Activated CD4-positive, alpha-beta T cell treated with anti-CD3 and anti-CD28 coated beads, Interleukin-2, Interleukin-4, amounts not matched to agents 100 ng/mL and 50 ng/mL, durations not matched to agents 16 hours and 8 hours (primary cell): ENCODE data around the gene SPPL3.

Experiments
- DNase-seq: peaks from one replicate; pipeline ENCODE4 v3.0.0-alpha.2; 2020; ENCODE audit warnings: low spot score

The SPPL3 gene

DNA sequence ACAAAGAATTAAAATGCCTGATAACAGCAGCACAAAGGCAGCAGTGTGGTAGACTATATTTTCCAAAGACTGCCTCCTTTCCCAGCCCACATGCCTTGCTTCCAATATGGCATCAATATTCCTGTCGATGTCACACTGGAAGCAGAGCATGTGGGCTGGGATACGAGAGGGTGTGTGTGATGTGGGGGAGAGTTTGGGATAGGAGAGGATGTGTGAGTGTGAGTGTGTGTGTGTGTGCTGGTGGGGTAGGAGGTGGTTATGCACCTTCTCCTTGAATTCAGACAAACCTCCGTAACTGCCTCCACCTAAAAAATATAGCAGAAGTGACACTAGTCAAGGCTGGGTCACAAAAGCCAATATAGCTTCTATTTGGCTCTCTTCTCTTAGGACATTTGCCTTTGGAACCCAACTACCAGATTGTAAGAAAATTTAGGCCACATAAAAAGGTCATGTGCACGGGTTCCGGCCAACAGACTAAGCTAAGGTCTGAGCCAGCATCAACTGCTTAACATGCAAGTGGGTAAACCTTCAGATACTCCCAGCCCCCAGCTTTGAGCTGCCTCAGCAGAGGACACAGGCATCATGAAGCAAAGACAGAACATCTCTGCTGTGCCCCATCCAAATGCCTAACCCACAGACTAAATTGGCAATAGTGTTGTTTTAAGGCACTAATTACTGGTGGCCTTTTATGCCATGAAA, 29.5 kb downstream of the SPPL3 start:
- no peak for DNase-seq

DNA sequence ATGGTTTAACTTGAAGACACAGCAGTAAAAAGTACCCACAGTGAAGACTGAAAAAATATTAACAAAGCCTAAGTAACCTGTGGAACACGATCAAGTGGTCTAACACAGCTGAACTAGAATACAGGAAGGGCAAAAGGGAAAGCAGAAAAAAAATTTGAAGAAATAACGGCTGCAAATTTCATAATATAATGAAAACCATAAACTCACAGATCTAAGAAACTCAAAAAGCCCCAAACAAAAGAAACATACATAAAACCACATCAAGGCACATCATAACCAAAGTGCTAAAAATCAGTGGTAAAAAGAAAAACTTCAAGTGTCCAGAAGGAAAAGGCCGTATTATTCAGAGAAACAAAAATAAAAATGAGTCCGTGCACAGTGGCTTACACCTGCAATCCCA, 30.9 kb downstream of the SPPL3 start:
- no peak for DNase-seq

DNA sequence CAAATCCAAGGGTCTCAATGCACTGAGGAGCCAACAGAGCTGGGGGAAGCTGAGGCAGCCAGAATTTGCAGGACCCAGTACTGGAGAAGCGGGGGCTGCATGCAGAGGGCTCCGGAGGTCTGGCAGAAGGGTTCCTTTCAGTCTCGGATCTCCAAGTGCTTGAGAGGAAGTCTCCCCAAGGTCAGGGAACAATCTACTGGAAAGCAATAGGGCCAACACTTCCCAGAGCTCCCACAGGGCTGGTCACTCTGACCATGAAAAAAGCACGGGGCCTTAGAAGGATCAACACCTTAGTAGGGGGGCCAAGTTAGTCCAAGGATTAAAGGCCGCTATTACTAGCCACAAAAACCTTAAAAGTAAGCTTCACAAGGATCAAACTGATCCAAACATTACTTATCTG, 31.7 kb downstream of the SPPL3 start:
- no peak for DNase-seq

DNA sequence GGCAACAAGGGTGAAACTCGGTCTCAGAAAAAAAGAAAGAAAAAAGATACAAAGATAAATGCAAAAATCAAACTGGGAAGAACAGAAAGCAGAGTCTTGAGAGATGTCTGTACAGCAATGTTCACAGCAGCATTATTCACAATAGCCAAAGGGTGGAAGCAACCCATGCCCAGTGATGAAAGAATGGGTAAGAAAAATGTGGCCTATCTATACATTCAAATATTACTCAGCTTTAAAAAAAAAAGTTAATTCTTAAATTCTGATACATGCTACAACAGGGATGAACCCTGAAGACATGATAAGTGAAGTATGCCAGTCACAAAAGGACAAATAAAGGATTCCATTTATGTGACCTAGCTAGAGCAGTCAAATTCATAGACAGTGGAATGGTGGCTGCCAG, 33.7 kb downstream of the SPPL3 start:
- no peak for DNase-seq

DNA sequence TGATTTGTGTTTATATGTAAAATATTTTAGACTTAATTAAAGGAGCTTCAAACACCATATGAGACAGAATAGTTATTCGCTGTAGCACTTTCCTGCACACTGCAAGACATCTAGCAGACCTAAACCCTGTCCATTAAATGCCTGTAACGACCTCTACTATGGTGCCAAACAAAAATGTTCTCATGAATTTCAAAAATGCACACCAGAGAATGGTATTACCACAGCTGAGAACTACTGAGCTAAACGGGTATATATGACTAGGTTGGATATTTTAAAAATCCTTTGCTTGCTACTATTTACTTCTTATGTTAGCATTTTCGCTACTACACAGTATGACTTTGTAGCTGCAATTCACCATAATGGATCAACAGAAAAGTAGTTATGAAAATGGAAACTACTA, 34.8 kb downstream of the SPPL3 start:
- no peak for DNase-seq

DNA sequence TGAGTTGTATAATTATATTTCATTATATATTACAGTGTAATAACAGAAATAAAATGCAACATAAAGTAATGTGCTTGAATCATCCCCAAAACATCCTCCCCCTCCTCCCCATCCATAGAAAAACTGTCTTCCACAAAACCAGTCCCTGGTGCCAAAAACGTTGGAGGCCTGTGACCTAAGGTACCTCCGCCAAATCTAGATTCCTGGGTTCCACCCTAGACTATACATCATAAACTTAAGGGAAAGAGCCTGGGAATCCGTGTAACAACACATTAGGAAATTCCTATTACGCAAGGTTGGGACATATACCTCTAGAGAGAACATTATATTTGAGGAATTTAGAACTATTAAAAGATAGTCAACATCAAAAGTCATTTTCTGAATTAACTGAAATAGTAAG, 38.0 kb downstream of the SPPL3 start:
- DNase-seq: no peak

DNA sequence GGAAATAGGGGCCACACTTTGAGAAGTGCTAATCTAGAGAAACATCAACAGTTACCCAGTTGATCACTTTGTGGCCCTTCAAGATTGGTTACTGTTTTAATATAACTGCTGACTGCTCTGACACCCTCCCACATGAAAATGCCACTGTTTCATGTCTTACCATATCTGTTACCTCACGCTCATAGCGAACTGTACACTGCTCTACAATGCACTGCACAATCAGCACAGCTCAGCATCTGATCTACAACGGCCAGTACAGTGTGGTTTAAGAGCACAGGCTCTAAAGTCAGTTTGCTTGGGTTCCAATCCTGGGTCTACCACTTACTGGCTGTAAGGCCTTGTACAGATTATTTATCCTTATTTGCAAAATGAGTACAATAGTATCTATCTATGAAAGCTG, 39.1 kb downstream of the SPPL3 start:
- no peak for DNase-seq

DNA sequence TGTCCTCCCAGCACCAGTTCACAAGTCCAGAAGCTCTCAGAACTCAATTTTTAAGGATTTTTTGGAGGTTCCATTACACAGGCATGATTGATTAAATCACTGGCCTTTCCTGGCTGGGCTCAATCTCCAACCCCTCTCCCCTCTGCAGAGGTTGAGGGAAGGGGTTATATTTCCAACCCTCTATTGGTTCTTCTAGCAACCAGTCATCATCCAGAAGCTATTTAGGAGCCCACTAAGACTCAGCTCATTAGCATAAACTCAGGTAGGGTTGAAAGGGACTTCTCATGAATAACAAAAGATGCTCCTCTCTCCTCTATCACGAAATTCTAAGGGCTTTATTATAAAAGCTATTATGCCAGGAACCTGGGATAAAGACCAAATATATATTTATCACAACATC, 41.5 kb downstream of the SPPL3 start:
- DNase-seq: no peak

DNA sequence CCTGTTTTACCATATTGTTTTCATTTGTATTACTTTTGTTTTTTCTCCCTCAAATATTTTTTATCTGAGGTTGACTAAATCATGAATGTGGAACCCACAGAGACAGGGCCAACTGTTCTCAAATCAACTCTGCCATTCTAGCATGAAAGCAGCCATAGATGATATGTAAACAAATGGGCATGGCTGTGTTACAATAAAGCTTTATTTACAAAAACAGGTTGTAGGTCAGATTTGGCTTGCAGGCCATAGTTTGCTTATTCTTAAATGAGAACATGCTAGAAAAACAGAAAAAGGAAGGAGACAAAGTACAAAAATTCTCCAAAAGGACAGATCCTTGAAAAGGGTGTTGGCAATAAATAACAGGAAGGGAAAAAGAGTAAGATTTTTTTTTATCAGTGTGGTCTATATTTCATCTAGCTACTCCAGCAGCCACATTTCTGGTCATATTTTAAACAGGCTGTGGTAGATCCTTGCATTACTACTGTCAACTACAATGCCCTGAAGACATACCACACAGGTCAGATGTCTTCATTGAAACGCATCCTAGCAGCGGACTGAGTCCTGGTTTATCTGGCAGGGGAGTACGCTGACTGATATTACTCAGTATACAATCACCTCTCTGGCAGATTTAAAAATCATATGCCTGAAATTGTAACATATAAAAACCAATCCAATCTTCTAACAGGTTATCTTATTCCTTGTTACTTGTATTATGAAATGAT, 42.9 kb downstream of the SPPL3 start:
- no peak for DNase-seq

DNA sequence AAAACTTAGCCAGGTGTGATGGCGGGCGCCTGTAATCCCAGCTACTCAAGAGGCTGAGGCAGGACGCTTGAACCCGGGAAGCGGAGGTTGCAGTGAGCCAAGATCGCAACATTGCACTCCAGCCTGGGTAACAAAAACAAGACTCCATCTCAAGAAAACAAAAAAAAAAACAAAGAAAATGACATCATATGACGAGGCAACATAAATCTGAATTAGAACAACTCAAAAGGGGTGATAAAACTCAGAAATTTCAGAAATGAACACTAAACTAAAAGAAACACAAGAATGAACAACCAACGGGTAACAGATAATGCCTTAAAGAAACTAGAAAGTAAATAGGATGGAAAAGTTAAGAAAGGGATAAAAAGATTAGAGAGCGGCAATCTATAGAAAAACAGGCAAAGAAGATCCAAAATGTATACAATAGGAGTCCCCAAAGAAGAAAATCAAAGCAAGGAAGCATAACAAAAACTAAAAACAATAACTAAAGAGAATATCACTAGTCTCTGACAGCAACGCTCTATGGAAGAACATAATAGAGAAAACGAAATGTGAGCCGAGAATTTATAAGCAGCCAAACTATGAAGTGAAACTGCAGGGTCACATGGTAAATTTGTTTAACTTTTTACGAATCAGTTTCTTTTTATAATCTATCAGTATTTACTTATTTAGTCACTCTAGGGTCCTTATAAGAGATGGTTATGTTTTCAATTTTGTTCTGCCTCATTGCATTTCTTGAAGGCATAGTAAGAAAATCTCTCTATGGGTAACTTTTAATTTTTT, 45.7 kb downstream of the SPPL3 start:
- no peak for DNase-seq

DNA sequence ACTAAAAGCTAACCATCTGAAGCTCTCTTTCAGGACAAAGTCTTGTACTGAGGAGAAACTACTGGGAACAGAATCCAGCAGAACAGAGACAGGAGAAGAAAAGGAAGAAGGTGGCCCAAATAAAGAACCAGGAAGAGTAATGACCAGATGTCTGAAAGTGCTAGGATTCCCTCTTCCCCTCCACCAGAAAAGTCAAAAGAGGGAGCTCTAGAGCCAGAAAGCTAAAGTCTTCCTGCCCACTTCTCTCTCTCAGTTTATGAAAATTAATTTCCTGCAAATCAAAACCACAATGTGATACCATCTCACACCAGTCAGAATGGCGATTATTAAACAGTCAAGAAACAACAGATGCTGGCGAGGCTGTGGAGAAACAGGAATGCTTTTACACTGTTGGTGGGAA, 47.2 kb downstream of the SPPL3 start:
- no peak for DNase-seq

DNA sequence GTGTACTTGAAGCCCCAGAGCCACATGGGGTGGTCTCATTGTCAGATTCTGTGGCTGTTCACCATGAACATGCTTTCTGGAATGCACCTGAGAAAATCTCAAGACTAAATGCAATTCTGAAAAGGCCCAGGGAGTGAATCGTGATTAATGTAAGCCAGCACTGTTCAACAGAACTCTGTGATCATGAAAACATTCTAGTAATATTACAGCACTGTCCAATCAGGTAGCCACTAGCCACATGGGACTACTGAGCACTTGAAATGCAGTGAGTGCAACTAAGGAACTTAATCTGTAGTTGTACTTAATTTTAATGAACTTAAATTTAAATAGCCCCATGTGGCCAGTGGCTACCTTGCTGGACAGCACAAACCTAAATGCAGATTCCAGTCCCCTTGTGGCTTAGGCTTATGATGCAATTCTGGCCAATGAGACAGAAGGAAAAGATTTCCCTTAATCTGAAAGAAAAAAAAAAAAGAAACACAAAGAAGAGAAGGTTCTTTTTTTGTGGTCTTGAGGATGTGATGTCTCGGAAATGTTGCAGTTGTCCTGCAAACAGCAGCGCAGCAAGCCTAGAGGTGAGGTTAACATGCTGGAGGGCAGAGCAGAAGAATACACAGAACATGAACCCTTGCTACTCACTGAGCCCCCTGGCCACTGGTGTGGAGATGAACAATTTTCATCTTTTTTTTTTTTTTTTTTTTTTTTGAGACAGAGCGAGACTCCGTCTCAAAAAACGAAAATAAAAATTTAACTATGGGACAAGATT, 48.2 kb downstream of the SPPL3 start:
- DNase-seq: no peak

DNA sequence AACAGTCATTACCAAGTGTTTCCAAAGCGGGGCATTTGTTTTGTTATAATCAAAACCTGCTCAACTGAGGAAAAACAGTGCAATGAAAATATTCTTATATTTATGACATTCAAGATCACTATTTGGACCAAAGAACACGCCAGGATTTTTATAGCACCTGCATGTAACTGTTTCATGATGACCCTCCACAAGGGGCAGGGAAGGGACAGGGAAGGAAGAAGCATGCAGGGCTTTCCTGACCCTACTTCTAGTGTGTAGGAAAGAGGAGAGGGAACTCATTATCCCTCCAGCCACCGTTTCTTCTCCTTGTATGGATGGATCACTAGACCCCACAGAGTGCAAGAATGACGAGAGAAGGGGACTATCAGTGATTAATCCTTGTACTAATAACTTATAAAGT, 49.4 kb downstream of the SPPL3 start:
- no peak for DNase-seq

DNA sequence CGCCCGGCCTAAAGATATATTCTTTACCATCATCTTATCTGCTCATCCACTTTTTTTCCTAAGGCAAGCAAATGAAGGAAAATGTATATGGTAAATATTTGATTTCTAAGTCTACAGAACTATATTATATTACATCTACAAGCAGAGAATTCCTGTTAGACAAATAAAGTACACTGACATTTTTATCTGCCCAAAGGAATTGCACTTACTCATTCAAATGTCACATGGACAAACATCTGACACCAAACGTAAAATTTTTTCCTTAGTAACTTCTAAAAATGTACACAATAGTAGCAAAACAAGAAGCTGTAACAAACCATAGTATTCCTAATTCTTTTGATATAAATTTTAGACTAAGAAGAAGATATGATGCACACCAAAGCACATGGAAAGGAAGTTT, 51.0 kb downstream of the SPPL3 start:
- no peak for DNase-seq

DNA sequence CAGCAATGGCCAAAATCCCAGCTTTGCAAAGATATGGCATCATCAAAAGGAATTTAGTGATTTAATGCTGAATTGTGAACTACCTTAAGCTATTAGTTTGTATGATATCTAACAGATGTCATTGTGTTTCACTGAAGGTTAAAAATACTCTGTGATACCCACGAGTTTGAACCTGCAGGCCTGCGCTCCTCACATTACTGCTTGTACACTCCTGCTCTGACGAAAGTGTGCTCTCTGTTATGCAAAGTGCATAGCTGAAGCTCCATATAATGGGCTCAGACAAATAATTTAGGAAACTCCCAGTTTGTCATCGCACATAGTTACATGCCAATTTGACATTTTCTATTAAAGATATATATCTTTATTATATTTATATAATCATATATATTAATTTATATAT, 52.2 kb downstream of the SPPL3 start:
- DNase-seq: no peak

DNA sequence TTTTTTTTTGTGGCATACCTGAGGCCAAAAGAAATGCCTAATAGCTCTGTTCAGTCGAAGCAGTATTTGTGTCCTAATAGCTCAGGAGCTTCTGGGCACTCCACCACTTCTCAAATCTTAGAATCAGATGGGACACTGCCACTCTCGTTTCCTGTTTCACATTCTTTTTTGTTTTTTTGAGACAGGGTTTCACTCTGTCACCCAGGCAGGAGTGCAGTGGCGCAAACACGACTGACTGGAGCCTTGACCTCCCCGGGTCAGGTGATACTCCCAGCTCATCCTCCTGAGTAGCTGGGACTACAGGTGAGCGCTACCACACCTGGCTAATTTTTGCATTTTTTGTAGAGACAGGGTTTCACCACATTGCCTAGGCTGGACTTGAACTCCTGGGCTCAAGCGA, 52.7 kb downstream of the SPPL3 start:
- DNase-seq: no peak

DNA sequence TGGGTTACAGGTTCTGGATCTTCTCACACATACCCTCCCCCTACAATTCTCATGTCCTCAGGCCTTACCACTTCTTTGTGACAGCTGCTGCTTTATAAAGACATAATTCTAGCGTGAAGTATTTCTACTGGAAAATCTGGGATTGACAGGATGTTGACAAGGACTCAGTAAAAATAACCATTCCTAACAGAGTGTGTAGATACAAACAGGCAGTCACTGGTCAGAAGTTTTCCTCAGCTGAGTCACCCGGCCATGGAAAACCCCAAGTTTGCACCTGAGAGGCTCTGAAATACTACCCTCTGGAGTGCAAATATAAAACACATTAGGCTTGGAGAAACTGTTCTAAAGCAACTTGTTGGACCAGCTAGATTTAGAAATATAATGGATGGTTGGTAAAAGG, 54.4 kb downstream of the SPPL3 start:
- no peak for DNase-seq

DNA sequence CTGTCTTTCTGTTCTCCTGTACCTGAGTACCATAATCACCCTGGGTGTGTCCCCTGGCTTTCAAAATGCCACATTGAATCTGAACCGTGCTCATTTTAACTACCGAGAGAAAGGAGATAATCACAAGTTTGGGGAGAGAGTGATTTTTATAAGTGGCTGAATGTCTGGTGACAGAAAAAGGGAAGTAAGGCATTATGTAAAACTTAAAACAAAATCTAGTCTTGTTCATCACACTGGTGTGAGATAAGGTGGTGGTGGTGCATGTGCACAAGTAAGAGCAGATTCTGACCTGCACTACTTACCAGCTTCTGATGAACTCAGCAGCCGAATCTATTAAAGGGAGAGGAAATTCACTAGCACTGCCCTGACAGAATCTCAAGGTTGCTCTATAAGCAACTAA, 56.3 kb downstream of the SPPL3 start:
- DNase-seq: no peak

DNA sequence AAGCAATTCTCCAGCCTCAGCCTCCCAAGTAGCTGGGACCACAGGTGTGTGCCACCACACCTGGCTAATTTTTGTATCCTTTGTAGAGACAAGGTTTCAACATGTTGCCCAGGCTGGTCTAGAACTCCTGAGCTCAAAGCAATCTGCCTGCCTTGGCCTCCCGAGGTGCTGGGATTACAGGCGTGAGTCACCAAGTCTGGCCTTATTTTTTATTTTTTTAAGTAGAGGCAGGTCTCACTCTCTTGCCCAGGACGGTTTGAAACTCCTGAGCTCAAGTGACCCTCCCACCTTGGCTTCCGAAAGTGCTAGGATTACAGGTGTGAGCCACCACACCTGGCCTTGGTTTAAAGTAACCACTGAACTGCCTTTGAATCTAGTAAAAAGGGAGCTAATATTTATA, 56.8 kb downstream of the SPPL3 start:
- no peak for DNase-seq

DNA sequence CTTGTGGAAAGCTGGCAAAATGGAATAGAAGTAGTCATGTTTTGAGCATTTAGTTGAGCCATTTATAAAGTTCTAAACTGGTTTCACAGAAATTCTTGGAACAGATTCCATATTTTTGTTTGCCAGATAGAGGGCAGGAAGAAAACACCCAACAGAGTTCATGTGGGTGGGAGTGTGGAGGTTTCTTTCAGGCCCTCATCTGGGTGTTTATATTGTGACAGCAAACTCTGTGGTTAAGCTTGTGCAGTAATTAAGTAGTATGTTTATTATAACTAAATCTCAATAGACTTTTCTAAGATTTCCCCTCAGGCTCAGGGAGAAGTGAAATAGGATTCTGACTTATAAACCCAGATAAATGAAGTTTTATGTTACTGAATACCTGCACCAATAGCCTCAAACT, 57.4 kb downstream of the SPPL3 start:
- no peak for DNase-seq

DNA sequence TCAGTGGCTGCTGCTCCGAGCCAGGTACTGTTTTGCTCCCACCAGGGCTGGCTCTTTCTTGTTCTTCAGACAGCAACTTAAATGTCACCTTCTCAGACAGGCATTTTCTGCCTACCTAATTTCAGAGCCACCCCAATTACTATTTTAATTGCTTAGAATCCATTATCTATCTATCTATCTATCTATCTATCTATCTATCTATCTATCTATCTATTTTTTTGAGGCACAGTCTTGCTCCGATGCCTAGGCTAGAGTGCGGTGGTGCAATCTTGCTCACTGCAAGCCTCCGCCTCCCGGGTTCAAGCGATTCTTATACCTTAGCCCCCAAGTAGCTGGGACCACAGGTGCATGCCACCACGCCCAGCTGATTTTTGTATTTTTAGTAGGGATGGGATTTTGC, 58.5 kb downstream of the SPPL3 start:
- no peak for DNase-seq

DNA sequence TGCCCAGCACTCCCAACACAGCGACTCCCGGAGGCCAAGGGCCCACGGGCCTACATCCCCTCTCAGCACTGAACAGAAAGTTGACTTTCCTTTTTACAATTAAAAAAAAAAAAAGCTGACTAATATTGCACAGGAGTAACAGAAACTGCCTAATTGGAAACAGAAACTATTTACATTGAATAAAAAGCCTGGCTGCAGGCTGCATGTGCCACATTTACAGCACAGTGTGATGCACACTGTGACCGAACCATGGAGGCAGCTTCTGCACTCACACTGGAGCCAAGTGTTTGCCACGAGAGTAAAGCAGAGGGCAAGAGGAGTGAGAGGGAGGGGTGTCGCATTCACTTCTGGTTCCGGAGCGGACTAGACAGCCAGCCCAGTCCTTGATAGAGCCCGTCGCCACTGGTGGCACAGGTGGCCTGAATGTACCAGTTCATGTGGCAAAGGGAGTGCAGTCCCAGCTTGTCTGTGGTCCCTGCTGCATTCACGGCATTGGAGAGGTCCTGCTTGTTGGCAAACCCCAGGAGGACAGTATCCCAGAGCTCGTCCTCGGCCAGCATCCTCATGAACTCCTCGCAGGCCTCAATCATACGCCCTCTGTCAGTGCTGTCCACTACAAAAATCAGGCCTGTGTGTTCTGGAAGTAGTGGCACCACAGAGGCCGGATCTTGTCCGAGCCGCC, 59.2 kb downstream of the SPPL3 start:
- DNase-seq: no peak
